ENCODE data around the gene EIF2B4. TPM values are rescaled to one million over a fixed set of nuclear protein-coding genes. Genes with fewer than 3 reads are reported as not detected.

EIF2B4 gene
- total and polyA plus RNA-seq, 2 of the 13 experiments (the other 11 are each of a cell fraction or from before 2014, with no cell fraction given), result 91.5 to 96.4 TPM

- TF ChIP-seq HNF1A (IDR thresholded peaks at IDR 0.05; ENCODE audit: low read depth), result 0 out of 2 replicates have a peak, but pooled peaks have one; percentile 5
- peak; percentile 72; the same call in 1 of the 2 replicates for TF ChIP-seq HNF1A (CRISPR knock-in tag; IDR thresholded peaks at IDR 0.05; ENCODE audit: borderline replicate concordance)
- no peak for TF ChIP-seq ZSCAN22 (CRISPR knock-in tag; IDR thresholded peaks at IDR 0.05)
- TF ChIP-seq PBX2 (CRISPR knock-in tag; IDR thresholded peaks at IDR 0.05), result no peak
- no peak; the same call in 1 of the 2 replicates for TF ChIP-seq ZBTB38 (CRISPR knock-in tag; IDR thresholded peaks at IDR 0.05)
- peak; percentile 98 for TF ChIP-seq HOXA3 (CRISPR knock-in tag; IDR thresholded peaks at IDR 0.05)
- peak; percentile 89 for TF ChIP-seq FOXA3 (CRISPR knock-in tag; IDR thresholded peaks at IDR 0.05)
- peak; percentile 94 for TF ChIP-seq PHF20 (CRISPR knock-in tag; IDR thresholded peaks at IDR 0.05)
- TF ChIP-seq ZNF235 (CRISPR knock-in tag; IDR thresholded peaks at IDR 0.05; ENCODE audit: borderline replicate concordance), result no peak
- peak; percentile 62; the same call in 1 of the 2 replicates for TF ChIP-seq ZNF446 (CRISPR knock-in tag; IDR thresholded peaks at IDR 0.05)
- TF ChIP-seq KLF12 (CRISPR knock-in tag; IDR thresholded peaks at IDR 0.05; ENCODE audit: borderline replicate concordance), result 0 out of 2 replicates have a peak, but pooled peaks have one; percentile 59
- peak; percentile 86 for TF ChIP-seq AFF4 (CRISPR knock-in tag; IDR thresholded peaks at IDR 0.05)
- peak; percentile 68 for TF ChIP-seq MED8 (CRISPR knock-in tag; IDR thresholded peaks at IDR 0.05; ENCODE audit: insufficient replicate concordance)
- TF ChIP-seq TBX2 (CRISPR knock-in tag; IDR thresholded peaks at IDR 0.05; ENCODE audit: borderline replicate concordance), result peak; percentile 97
- TF ChIP-seq ZNF256 (CRISPR knock-in tag; conservative IDR thresholded peaks at IDR 0.05), result peak; percentile 64; the same call in 1 of the 2 replicates
- peak; percentile 54 for TF ChIP-seq ZFP41 (CRISPR knock-in tag; IDR thresholded peaks at IDR 0.05; ENCODE audit: borderline replicate concordance)
- TF ChIP-seq ZNF205 (CRISPR knock-in tag; IDR thresholded peaks at IDR 0.05), result peak; percentile 91
- no peak; the same call in 1 of the 2 replicates for TF ChIP-seq ZNF33B (CRISPR knock-in tag; IDR thresholded peaks at IDR 0.05)
- peak; percentile 78; the same call in 1 of the 2 replicates for TF ChIP-seq ZNF546 (CRISPR knock-in tag; conservative IDR thresholded peaks at IDR 0.05)
- TF ChIP-seq MLLT10 (CRISPR knock-in tag; IDR thresholded peaks at IDR 0.05), result no peak
- no peak for TF ChIP-seq RORA (CRISPR knock-in tag; IDR thresholded peaks at IDR 0.05)
- peak; percentile 93 for TF ChIP-seq ZNF777 (CRISPR knock-in tag; IDR thresholded peaks at IDR 0.05)
These were observed 13.6 kb downstream of the EIF2B4 start, which contains the start of gene GTF3C2 (continued) for GRCh38 chr2:27356382-27357181.
